CD14-positive monocyte (primary cell): Measurements from ENCODE around the gene MAVS. TPM values are rescaled to one million over a fixed set of nuclear protein-coding genes. Genes with fewer than 3 reads are reported as not detected.
A peak's percentile ranks its signal among the peaks of the same experiment; 100 is the strongest.

Experiments
- DNase-seq, 3 donors: peaks; one replicate each; pipeline ENCODE4 v3.0.0-alpha.2; 2011 to 2022
- H2AFZ ChIP-seq: 2 replicates; pipeline ENCODE4 v1.6.0; 2012; ENCODE audit warnings: mild to moderate bottlenecking, low read depth, low read length, inconsistent platforms; ENCODE audit not compliant: insufficient read depth, poor library complexity, severe bottlenecking
- H3K27ac ChIP-seq, 2 donors: 1 replicate in 1 of 2; 2 replicates in 1 of 2; pipeline ENCODE4 v1.5.1; 2012 to 2013; ENCODE audit warnings: low read length in 2 of 2, control low read depth in 1 of 2, inconsistent platforms in 1 of 2, low read depth in 1 of 2, mild to moderate bottlenecking in 1 of 2
- H3K27me3 ChIP-seq, 2 donors: one replicate each; pipeline versions ENCODE4 v1.6.0 to v1.6.1; 2011 to 2013; ENCODE audit warnings: low read length in 2 of 2; ENCODE audit not compliant: control insufficient read depth in 2 of 2, insufficient read depth in 2 of 2
- H3K36me3 ChIP-seq, 2 donors: replicated peaks in 1 of 2; 1 replicate in 1 of 2; 2 replicates in 1 of 2; pipeline versions ENCODE4 v1.5.1 to v1.6.1; 2012 to 2013; ENCODE audit warnings: low read length in 2 of 2, control low read depth in 1 of 2, inconsistent platforms in 1 of 2, mild to moderate bottlenecking in 1 of 2; ENCODE audit not compliant: insufficient read depth in 2 of 2, control insufficient read depth in 1 of 2
- H3K4me1 ChIP-seq, 2 donors: 1 replicate in 1 of 2; 2 replicates in 1 of 2; pipeline versions ENCODE4 v1.5.1 to v1.6.1; 2012 to 2013; ENCODE audit warnings: low read length in 2 of 2, control low read depth in 1 of 2, inconsistent platforms in 1 of 2, mild to moderate bottlenecking in 1 of 2, moderate library complexity in 1 of 2; ENCODE audit not compliant: insufficient read depth in 2 of 2, control insufficient read depth in 1 of 2
- H3K4me2 ChIP-seq: replicated peaks from 2 replicates; pipeline ENCODE3; 2012; ENCODE audit warnings: low read length, moderate library complexity, mild to moderate bottlenecking; ENCODE audit not compliant: poor library complexity, severe bottlenecking; ENCODE audit errors: extremely low read depth
- H3K4me3 ChIP-seq, 3 experiments: fragments of 200-600 bp in 1 of 3; sonication (generic) in 1 of 3; replicated peaks in 1 of 3; 1 replicate in 2 of 3; 2 replicates in 1 of 3; pipeline ENCODE4 v1.5.1; 2011 to 2013; ENCODE audit warnings: low read length in 3 of 3, mild to moderate bottlenecking in 3 of 3, control low read depth in 2 of 3, low read depth in 2 of 3, inconsistent platforms in 1 of 3, moderate library complexity in 1 of 3
- H3K79me2 ChIP-seq: 2 replicates; pipeline ENCODE4 v1.6.0; 2012; ENCODE audit warnings: mild to moderate bottlenecking, control low read depth, inconsistent platforms, low read length, moderate library complexity; ENCODE audit not compliant: insufficient read depth
- H3K9ac ChIP-seq: 2 replicates; pipeline ENCODE4 v1.6.0; 2017; ENCODE audit warnings: low read length, mild to moderate bottlenecking; ENCODE audit not compliant: insufficient read depth, poor library complexity, severe bottlenecking
- H3K9me3 ChIP-seq, 2 donors: replicated peaks in 1 of 2; 1 replicate in 1 of 2; 2 replicates in 1 of 2; pipeline versions ENCODE4 v1.5.1 to v1.6.1; 2012 to 2013; ENCODE audit warnings: low read length in 2 of 2, control low read depth in 1 of 2; ENCODE audit not compliant: control insufficient read depth in 1 of 2, insufficient read depth in 1 of 2
- H4K20me1 ChIP-seq: 2 replicates; pipeline ENCODE4 v1.6.0; 2012; ENCODE audit warnings: mild to moderate bottlenecking, low read length, control low read depth, moderate library complexity; ENCODE audit not compliant: insufficient read depth
- H3K27ac Mint-ChIP-seq, 7 donors: one replicate each; pipeline ENCODE4 v1.8.0; 2020; ENCODE audit warnings: mild to moderate bottlenecking in 7 of 7, mixed read lengths in 7 of 7, moderate library complexity in 6 of 7, inconsistent platforms in 2 of 7
- H3K27me3 Mint-ChIP-seq, 3 donors: one replicate each; pipeline ENCODE4 v1.8.0; 2021 to 2022; ENCODE audit warnings: low read depth in 3 of 3, mild to moderate bottlenecking in 3 of 3, mixed read lengths in 3 of 3, moderate library complexity in 3 of 3, inconsistent platforms in 1 of 3
- H3K36me3 Mint-ChIP-seq, 2 donors: one replicate each; pipeline ENCODE4 v1.8.0; 2020; ENCODE audit warnings: mixed read lengths in 2 of 2, inconsistent platforms in 1 of 2, mild to moderate bottlenecking in 1 of 2
- H3K4me1 Mint-ChIP-seq: one replicate; pipeline ENCODE4 v1.8.0; 2020; ENCODE audit warnings: mild to moderate bottlenecking, mixed read lengths
- H3K4me3 Mint-ChIP-seq, 2 donors: one replicate each; pipeline ENCODE4 v1.8.0; 2020; ENCODE audit warnings: mild to moderate bottlenecking in 2 of 2, mixed read lengths in 2 of 2, moderate library complexity in 1 of 2
- H3K9me3 Mint-ChIP-seq, 7 donors: one replicate each; pipeline ENCODE4 v1.8.0; 2020 to 2022; ENCODE audit warnings: mixed read lengths in 7 of 7, mild to moderate bottlenecking in 6 of 7, moderate library complexity in 6 of 7, inconsistent platforms in 2 of 7
- CTCF ChIP-seq: fragments of 200-600 bp; IDR thresholded peaks from one replicate; pipeline ENCODE4 v1.8.0; 2022; ENCODE audit warnings: antibody characterized with exemption, mild to moderate bottlenecking
- WGBS: methylation state at CpG from one replicate; pipeline ENCODE4 v1.1.5; 2013; ENCODE audit warnings: missing lambda C conversion rate; ENCODE audit not compliant: insufficient coverage; 5-methylcytosine and 5-hydroxymethylcytosine counted together
- intact Hi-C, 2 donors: fragments of 100-400 bp; cut with micrococcal nuclease; formaldehyde crosslinking; loops; one replicate each; pipeline versions ENCODE4 v1.15.0 to v1.15.1; 2023
- polyA plus RNA-seq, 3 donors: library from polyadenylated mRNA; depleted of rRNA in 1 of 3; unstranded in 2 of 3; stranded (reverse) in 1 of 3; fragments of 300-500 nt in 2 of 3; fragments of >200 nt in 1 of 3; fragmentation: Illumina TruSeq in 2 of 3; gene quantifications; 1 replicate in 2 of 3; 2 replicates in 1 of 3; pipeline ENCODE4 v1.2.3, GENCODE V29; 2012 to 2021

The MAVS gene
- polyA plus RNA-seq, 3 donors, result 1.8 to 16.6 (median 3.2) TPM

- no peaks in the 10 kb centered on the region for H3K27me3 ChIP-seq
- no peak overlapping the region for H2AFZ ChIP-seq
- no peak for DNase-seq
- H3K36me3 ChIP-seq, result no peaks in the 10 kb centered on the region
- Mint-ChIP-seq H3K4me1 (peaks cover 30% of the 10 kb centered on the region), H3K4me3 (peak overlapping the region in 1 of 2 donors; percentile 1), H3K9me3 (peaks cover 0 to 3% (median 0%) of the 10 kb centered on the region in 7 donors), H3K27ac (peak overlapping the region in 6 of 7 donors; percentile 6 to 78 (median 60)), H3K27me3 (peaks cover 0 to 3% (median 0%) of the 10 kb centered on the region in 3 donors), H3K36me3 (no peaks in the 10 kb centered on the region)
- peaks cover 69% of the 10 kb centered on the region for H3K79me2 ChIP-seq
- no peak overlapping the region for H3K4me3 ChIP-seq
- peaks cover 28% of the 10 kb centered on the region for H4K20me1 ChIP-seq
- intact Hi-C loops, result loop anchor here (5.0 to 10.0 kb wide), 2 partner anchors 44 to 64 kb away; partner anchors contain the start of genes CENPB (in 1 of the 2) and SPEF1 (in 1 of the 2)
- WGBS, result 100% methylated on average over 1 of the region's 1 CpG
- no peaks in the 10 kb centered on the region for H3K9me3 ChIP-seq
- no peak overlapping the region for H3K4me2 ChIP-seq
- H3K27ac ChIP-seq, result peak overlapping the region in 1 of 2 donors; percentile 56
- TF ChIP-seq CTCF, result no peak
- no peak overlapping the region for H3K9ac ChIP-seq
- peaks cover 16 to 22% of the 10 kb centered on the region in 2 donors for H3K4me1 ChIP-seq
Observed at GRCh38 chr20:3848565-3848964, 1.9 kb downstream of the MAVS start.

GRCh38 chr20:3854462-3854871 lies 7.8 kb downstream of the MAVS start:
- H3K4me1 Mint-ChIP-seq, result peaks cover 22% of the 10 kb centered on the region
- H3K9me3 Mint-ChIP-seq, result peaks cover 0 to 6% (median 0%) of the 10 kb centered on the region in 7 donors
- Histone ChIP-seq H2AFZ (no peak overlapping the region), H3K4me3 (no peak overlapping the region), H4K20me1 (peaks cover 47% of the 10 kb centered on the region), H3K27me3 (no peaks in the 10 kb centered on the region), H3K27ac (peak overlapping the region; percentile 42 to 61), H3K36me3 (peaks cover 26 to 37% of the 10 kb centered on the region in 2 donors), H3K4me2 (peak overlapping the region; percentile 37), H3K4me1 (peaks cover 17 to 18% of the 10 kb centered on the region in 2 donors), H3K9ac (peak overlapping the region; percentile 6), H3K79me2 (peaks cover 57% of the 10 kb centered on the region), H3K9me3 (no peaks in the 10 kb centered on the region)
- H3K27ac Mint-ChIP-seq, result peak overlapping the region; percentile 33 to 89 (median 82)
- H3K36me3 Mint-ChIP-seq, result peaks cover 33 to 47% of the 10 kb centered on the region in 2 donors
- DNase-seq, result peak in 2 of 3 donors; percentile 11 to 17
- H3K4me3 Mint-ChIP-seq, result peak overlapping the region in 1 of 2 donors; percentile 56
- H3K27me3 Mint-ChIP-seq, result peaks cover 0 to 3% (median 2%) of the 10 kb centered on the region in 3 donors
- TF ChIP-seq CTCF, result no peak
- 17% methylated on average over 1 of the region's 4 CpGs for WGBS
- intact Hi-C loops, result no loop called here
